H1 (cell line): ENCODE results near the gene ZBED1. TPM values are rescaled to one million over a fixed set of nuclear protein-coding genes. Genes with fewer than 3 reads are reported as not detected.
"Not testable (repeated sequence)": the region's sequence is repeated elsewhere in the genome, so short reads cannot be mapped to it uniquely, and the experiment has no call there.

Experiments used
- CTCF ChIA-PET: fragments of 300-600 bp; sonication (Branson Sonifier 250); formaldehyde crosslinking; loops from one replicate; lab custom pipeline; 2021; ENCODE audit not compliant: partially characterized antibody; lab: Charles Lee
- POLR2A ChIA-PET: fragments of 300-600 bp; sonication (Branson Sonifier 250); formaldehyde crosslinking; loops from one replicate; lab custom pipeline; 2021; ENCODE audit warnings: inconsistent platforms; ENCODE audit not compliant: partially characterized antibody; lab: Charles Lee
- DNase-seq, 2 experiments: peaks; one replicate each; pipeline versions ENCODE4 v3.0.0 to v3.0.0-alpha.2; 2010 to 2022; ENCODE audit warnings: low spot score in 2 of 2, low read depth in 1 of 2, mixed read lengths in 1 of 2
- FAIRE-seq: peaks from 2 replicates; lab custom pipeline; 2011; peaks lifted over from hg19 to GRCh38; lab: Jason Lieb, UNC
- H2AFZ ChIP-seq: 2 replicates; pipeline ENCODE4 v1.8.1; 2012; ENCODE audit warnings: low read length, inconsistent platforms
- H2AK5ac ChIP-seq: 2 replicates; pipeline ENCODE4 v1.6.1; 2013; ENCODE audit warnings: low read depth, low read length
- H2BK120ac ChIP-seq: replicated peaks from 2 replicates; pipeline ENCODE3; 2013; ENCODE audit warnings: low read depth, low read length, inconsistent platforms
- H2BK12ac ChIP-seq: 2 replicates; pipeline ENCODE4 v1.6.1; 2013; ENCODE audit warnings: low read depth, low read length
- H2BK15ac ChIP-seq: 2 replicates; pipeline ENCODE4 v1.6.1; 2013; ENCODE audit warnings: low read length
- H2BK20ac ChIP-seq: 2 replicates; pipeline ENCODE4 v1.6.1; 2013; ENCODE audit warnings: low read length
- H2BK5ac ChIP-seq: 2 replicates; pipeline ENCODE4 v1.6.1; 2013; ENCODE audit warnings: low read depth, low read length
- H3K14ac ChIP-seq: 2 replicates; pipeline ENCODE4 v1.6.1; 2013; ENCODE audit warnings: inconsistent platforms; ENCODE audit not compliant: insufficient read length
- H3K18ac ChIP-seq: 2 replicates; pipeline ENCODE4 v1.6.1; 2013; ENCODE audit warnings: low read length; ENCODE audit errors: extremely low read depth
- H3K23ac ChIP-seq: 2 replicates; pipeline ENCODE4 v1.6.1; 2013; ENCODE audit warnings: inconsistent platforms; ENCODE audit not compliant: insufficient read length
- H3K23me2 ChIP-seq: 2 replicates; pipeline ENCODE4 v1.6.1; 2013; ENCODE audit warnings: low read depth, low read length
- H3K27ac ChIP-seq: 2 replicates; pipeline ENCODE4 v1.6.1; 2011; ENCODE audit warnings: low read depth, low read length, inconsistent platforms
- H3K27me3 ChIP-seq, 4 experiments: replicated peaks in 1 of 4; 1 replicate in 1 of 4; 2 replicates in 3 of 4; pipeline versions ENCODE4 v1.6.1 to v1.8.1; 2011 to 2013; ENCODE audit warnings: low read length in 3 of 4, mild to moderate bottlenecking in 3 of 4, inconsistent platforms in 2 of 4, mixed read lengths in 2 of 4, moderate library complexity in 1 of 4; ENCODE audit not compliant: control insufficient read depth in 3 of 4, insufficient read depth in 3 of 4; ENCODE audit errors: extremely low read depth in 1 of 4
- H3K36me3 ChIP-seq, 4 experiments: 2 replicates each; pipeline versions ENCODE4 v1.6.1 to v1.8.1; 2011 to 2013; ENCODE audit warnings: mild to moderate bottlenecking in 4 of 4, low read length in 3 of 4, moderate library complexity in 2 of 4, control low read depth in 1 of 4, inconsistent platforms in 1 of 4; ENCODE audit not compliant: insufficient read depth in 4 of 4, control insufficient read depth in 2 of 4
- H3K4ac ChIP-seq: replicated peaks from 2 replicates; pipeline ENCODE3; 2013; ENCODE audit warnings: low read length, low read depth, mixed read lengths, inconsistent platforms; ENCODE audit not compliant: insufficient read length
- H3K4me1 ChIP-seq, 4 experiments: replicated peaks in 1 of 4; 1 replicate in 1 of 4; 2 replicates in 3 of 4; pipeline versions ENCODE4 v1.6.1 to v1.8.1; 2011 to 2013; ENCODE audit warnings: low read length in 3 of 4, inconsistent platforms in 2 of 4, mixed read lengths in 1 of 4; ENCODE audit not compliant: insufficient read depth in 4 of 4, control insufficient read depth in 3 of 4
- H3K4me2 ChIP-seq, 2 experiments: 2 replicates each; pipeline versions ENCODE4 v1.6.1 to v1.8.1; 2011 to 2013; ENCODE audit warnings: low read depth in 2 of 2, low read length in 2 of 2, control low read depth in 1 of 2, inconsistent platforms in 1 of 2, mild to moderate bottlenecking in 1 of 2; ENCODE audit not compliant: insufficient read depth in 1 of 2
- H3K4me3 ChIP-seq, 4 experiments: fragments of 200-600, 300-600 bp in 1 of 4; sonication (generic), shearing (Covaris generic), sonication (Bioruptor Twin) in 1 of 4; 2 replicates each; pipeline versions ENCODE4 v1.5.1 to v1.8.1; 2011 to 2016; ENCODE audit warnings: low read length in 4 of 4, low read depth in 3 of 4, control low read depth in 2 of 4, inconsistent platforms in 2 of 4, mild to moderate bottlenecking in 2 of 4, mixed read lengths in 1 of 4, moderate library complexity in 1 of 4; ENCODE audit not compliant: insufficient read depth in 2 of 4; ENCODE audit errors: extremely low read depth in 1 of 4
- H3K56ac ChIP-seq: replicated peaks from 2 replicates; pipeline ENCODE3; 2013; ENCODE audit warnings: low read depth, mild to moderate bottlenecking, mixed read lengths, low read length, inconsistent platforms; ENCODE audit not compliant: insufficient read length
- H3K79me1 ChIP-seq: 2 replicates; pipeline ENCODE4 v1.6.1; 2013; ENCODE audit warnings: low read depth, low read length, control low read depth
- H3K79me2 ChIP-seq, 2 experiments: 2 replicates each; pipeline versions ENCODE4 v1.6.1 to v1.8.1; 2012 to 2013; ENCODE audit warnings: low read length in 2 of 2, mild to moderate bottlenecking in 2 of 2, inconsistent platforms in 1 of 2; ENCODE audit not compliant: insufficient read depth in 2 of 2, control insufficient read depth in 1 of 2
- H3K9ac ChIP-seq, 4 experiments: replicated peaks in 1 of 4; 1 replicate in 1 of 4; 2 replicates in 3 of 4; pipeline versions ENCODE4 v1.6.1 to v1.8.1; 2011 to 2013; ENCODE audit warnings: low read depth in 3 of 4, low read length in 3 of 4, control low read depth in 2 of 4, mild to moderate bottlenecking in 2 of 4, moderate library complexity in 2 of 4, inconsistent platforms in 1 of 4; ENCODE audit errors: extremely low read depth in 1 of 4
- H3K9me3 ChIP-seq, 2 experiments: 2 replicates each; pipeline versions ENCODE4 v1.6.1 to v1.8.1; 2012 to 2013; ENCODE audit warnings: mild to moderate bottlenecking in 2 of 2, moderate library complexity in 2 of 2, control low read depth in 1 of 2, inconsistent platforms in 1 of 2, low read depth in 1 of 2, low read length in 1 of 2, mixed read lengths in 1 of 2; ENCODE audit not compliant: insufficient read depth in 2 of 2
- H4K20me1 ChIP-seq, 2 experiments: replicated peaks in 1 of 2; 2 replicates each; pipeline versions ENCODE3 to v1.8.1; 2011 to 2013; ENCODE audit warnings: inconsistent platforms in 2 of 2, low read length in 2 of 2, mild to moderate bottlenecking in 1 of 2; ENCODE audit not compliant: insufficient read depth in 2 of 2, control insufficient read depth in 1 of 2
- H4K5ac ChIP-seq: 2 replicates; pipeline ENCODE4 v1.6.1; 2013; ENCODE audit warnings: low read length, low read depth, mixed read lengths, inconsistent platforms; ENCODE audit not compliant: insufficient read length
- H4K8ac ChIP-seq: 2 replicates; pipeline ENCODE4 v1.8.0; 2013; ENCODE audit warnings: mild to moderate bottlenecking, moderate library complexity, low read length, inconsistent platforms; ENCODE audit not compliant: insufficient read depth; ENCODE audit errors: extremely low read depth
- H4K91ac ChIP-seq: replicated peaks from 2 replicates; pipeline ENCODE3; 2013; ENCODE audit warnings: low read length, mixed read lengths, inconsistent platforms; ENCODE audit not compliant: insufficient read length
- WGBS, 2 experiments: shearing (Covaris generic) in 1 of 2; methylation state at CpG; one replicate each; pipeline versions ENCODE4 v1.1.6 to v1.1.7; 2013 to 2015; ENCODE audit warnings: low lambda C conversion rate in 2 of 2, mixed read lengths in 2 of 2, inconsistent platforms in 1 of 2, low coverage in 1 of 2, missing lambda C conversion rate in 1 of 2; ENCODE audit not compliant: insufficient replicate concordance in 2 of 2, insufficient coverage in 1 of 2, insufficient read length in 1 of 2; ENCODE audit errors: extremely low coverage in 1 of 2, missing lambda C conversion rate in 1 of 2; 5-methylcytosine and 5-hydroxymethylcytosine counted together
- polyA plus RNA-seq, 7 experiments: library from polyadenylated mRNA; depleted of rRNA in 3 of 7; stranded (reverse) in 5 of 7; unstranded in 2 of 7; fragments of >200 nt in 5 of 7; fragments of 200-250 nt in 2 of 7; gene quantifications; 1 replicate in 5 of 7; 2 replicates in 1 of 7; 4 replicates in 1 of 7; pipeline versions ENCODE4 v1.2.1 to v1.2.3, GENCODE V29; 2011 to 2013; ENCODE audit warnings: missing spikeins in 2 of 7, mixed read lengths in 2 of 7
- total RNA-seq: library from RNA; stranded (reverse); fragmentation: NEBNext Ultra II Directional; extraction: Animal tissue kit (Norgen Biotek cat#: 25700); gene quantifications from 2 replicates; pipeline ENCODE4 v1.2.1, GENCODE V29; 2021

ZBED1 gene
- total and polyA plus RNA-seq, 2 of the 8 experiments (the other 6 are each of a cell fraction or from before 2014, with no cell fraction given), result 28.5 to 45.8 TPM

DNA sequence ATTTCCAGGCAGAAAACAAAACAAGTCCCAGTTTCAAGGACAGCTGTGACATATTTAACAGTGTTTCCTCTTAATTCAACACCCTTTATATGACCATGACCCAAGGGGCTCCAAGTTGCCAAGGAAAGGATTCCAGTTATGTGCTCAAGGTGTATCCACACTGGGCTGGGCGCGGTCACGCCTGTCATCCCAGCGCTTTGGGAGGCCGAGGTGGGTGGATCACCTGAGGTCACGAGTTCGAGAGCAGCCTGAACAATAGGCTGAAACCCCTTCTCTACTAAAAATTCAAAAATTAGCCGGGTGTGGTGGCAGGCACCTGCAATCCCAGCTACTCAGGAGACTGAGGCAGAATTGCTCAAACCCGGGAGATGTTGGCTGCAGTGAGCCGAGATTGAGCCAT, 29.6 kb downstream of the ZBED1 start:
- H3K79me1 ChIP-seq, result peaks cover 21% of the 10 kb centered on the region
- H4K91ac ChIP-seq, H3K4me1 ChIP-seq, H2BK12ac ChIP-seq, H2BK5ac ChIP-seq, H3K4me3 ChIP-seq, H2BK120ac ChIP-seq, H3K27ac ChIP-seq, H2AK5ac ChIP-seq, H4K8ac ChIP-seq, H2BK15ac ChIP-seq, H3K14ac ChIP-seq, H4K5ac ChIP-seq, FAIRE-seq, POLR2A ChIA-PET, H3K23me2 ChIP-seq, H3K23ac ChIP-seq, H3K9ac ChIP-seq, H3K18ac ChIP-seq, H4K20me1 ChIP-seq, H3K27me3 ChIP-seq, H3K4ac ChIP-seq, CTCF ChIA-PET, H2BK20ac ChIP-seq, H2AFZ ChIP-seq, DNase-seq, H3K56ac ChIP-seq, H3K4me2 ChIP-seq: not testable (repeated sequence)
- H3K79me2 ChIP-seq, result peaks cover 15 to 85% of the 10 kb centered on the region in 2 experiments
- peaks cover 0 to 11% (median 3%) of the 10 kb centered on the region in 4 experiments; a peak in 3 of 8 replicates for H3K36me3 ChIP-seq
- peaks cover 24 to 34% of the 10 kb centered on the region in 2 experiments for H3K9me3 ChIP-seq
- 97% methylated on average over 10 of the region's 10 CpGs; no CpG with 5 or more reads in 1 of the 2 experiments for WGBS, 2 experiments
